H54 (cell line): ENCODE results near the gene DNPH1.
A peak's percentile ranks its signal among the peaks of the same experiment; 100 is the strongest.

Experiments
- DNase-seq: peaks from one replicate; pipeline ENCODE4 v3.0.0; 2011; ENCODE audit warnings: low spot score, mixed read lengths; ENCODE audit not compliant: insufficient read length
- FAIRE-seq: peaks from 3 replicates; lab custom pipeline; 2011; peaks lifted over from hg19 to GRCh38; lab: Jason Lieb, UNC
- POLR2A ChIP-seq: IDR thresholded peaks from 2 replicates; pipeline ENCODE4 v1.6.1; 2011; ENCODE audit warnings: low read depth, mild to moderate bottlenecking, low read length

DNPH1 gene

DNA sequence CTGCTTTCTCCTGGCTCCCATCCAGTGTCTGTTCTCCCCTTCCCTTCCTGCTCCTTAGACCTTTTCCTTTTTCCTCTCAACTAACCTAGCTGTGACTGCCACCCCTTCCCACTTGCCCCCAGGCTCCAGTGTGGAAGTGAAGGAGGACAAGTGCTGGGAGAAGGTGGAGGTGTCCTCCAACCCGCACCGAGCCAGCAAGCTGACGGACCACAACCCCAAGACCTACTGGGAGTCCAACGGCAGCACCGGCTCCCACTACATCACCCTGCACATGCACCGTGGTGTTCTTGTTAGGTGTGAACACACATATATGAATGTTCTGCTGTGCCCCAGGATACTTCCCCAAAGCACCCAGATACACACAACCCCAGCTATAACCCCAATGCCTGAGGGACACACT lies 28.7 kb downstream of the DNPH1 start:
- no peak for TF ChIP-seq POLR2A
- FAIRE-seq, result no peak
- no peak for DNase-seq

DNA sequence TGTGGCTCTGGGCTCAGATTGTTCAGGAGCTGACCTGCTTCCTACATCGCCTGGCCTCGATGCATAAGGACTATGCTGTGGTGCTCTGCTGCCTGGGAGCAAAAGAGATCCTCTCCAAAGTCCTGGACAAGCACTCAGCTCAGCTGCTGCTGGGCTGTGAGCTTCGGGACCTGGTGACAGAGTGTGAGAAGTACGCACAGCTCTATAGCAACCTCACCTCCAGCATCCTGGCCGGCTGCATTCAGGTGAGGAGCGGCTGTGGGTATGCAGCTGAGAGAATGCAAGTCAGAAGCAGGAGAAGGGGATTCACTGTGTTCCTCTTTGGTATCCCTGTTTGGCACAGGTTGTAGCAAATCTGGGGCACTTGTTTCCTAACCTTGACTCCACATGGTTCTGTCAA lies 29.4 kb downstream of the DNPH1 start:
- no peak for FAIRE-seq
- no peak for TF ChIP-seq POLR2A
- no peak for DNase-seq

DNA sequence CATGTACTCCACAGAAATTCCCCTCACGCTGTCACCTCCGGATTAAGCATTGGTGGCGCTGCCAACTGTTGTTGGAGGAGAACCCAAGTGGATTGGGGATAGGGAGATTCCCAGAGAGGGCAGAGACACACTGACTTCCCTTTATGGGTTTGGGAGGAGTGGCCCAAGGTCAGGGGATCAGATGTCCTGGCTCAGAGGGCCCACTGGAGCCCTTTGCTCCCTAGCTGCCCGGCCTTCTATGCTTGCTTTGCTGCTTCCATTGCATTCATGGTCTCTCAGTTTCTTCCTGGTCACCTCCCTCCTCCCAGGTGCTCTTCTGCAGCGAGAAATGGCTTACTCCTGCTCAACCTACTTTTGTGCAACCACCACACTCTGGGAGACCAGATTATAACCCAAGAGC lies 32.9 kb downstream of the DNPH1 start:
- no peak for FAIRE-seq
- TF ChIP-seq POLR2A, result no peak
- DNase-seq, result no peak

DNA sequence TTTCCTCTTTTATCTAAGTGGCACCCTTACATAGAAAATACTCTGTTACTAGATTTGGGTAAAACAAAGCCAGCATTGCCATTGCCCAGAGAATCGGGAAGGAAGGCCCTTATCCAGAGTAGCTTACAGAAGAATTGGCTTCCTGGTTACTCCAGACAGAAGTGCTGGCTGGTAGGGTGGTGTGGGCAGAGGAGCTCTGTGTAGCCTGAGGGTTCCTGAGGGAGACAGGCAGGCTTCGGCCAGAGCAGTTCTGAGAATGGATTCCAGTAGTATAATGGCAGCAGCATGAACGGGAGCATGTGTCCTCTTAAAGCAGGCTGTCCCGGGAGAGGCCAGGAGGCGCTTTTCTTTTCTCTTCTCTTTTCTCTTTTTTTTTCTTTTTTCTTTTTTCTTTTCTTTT lies 35.4 kb downstream of the DNPH1 start:
- FAIRE-seq, result no peak

DNA sequence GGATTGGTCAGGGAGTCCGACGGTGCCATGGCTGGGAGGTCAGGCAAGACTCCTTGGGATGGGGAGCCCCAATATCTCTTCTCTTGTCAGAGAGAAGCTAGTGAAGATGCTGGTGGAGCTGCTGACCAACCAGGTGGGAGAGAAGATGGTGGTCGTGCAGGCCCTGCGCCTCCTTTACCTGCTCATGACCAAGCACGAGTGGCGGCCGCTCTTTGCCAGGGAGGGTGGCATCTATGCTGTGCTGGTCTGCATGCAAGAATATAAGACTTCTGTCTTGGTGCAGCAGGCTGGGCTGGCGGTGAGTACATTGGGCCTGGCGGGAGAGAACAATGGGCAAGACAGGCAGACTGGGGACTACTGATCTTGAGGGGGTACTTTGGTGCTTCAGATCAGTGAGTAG lies 36.4 kb downstream of the DNPH1 start:
- DNase-seq, result no peak
- TF ChIP-seq POLR2A, result no peak
- FAIRE-seq, result no peak

More for the DNA sequence above, 35.4 kb downstream of the DNPH1 start:
- no peak for TF ChIP-seq POLR2A
- no peak for DNase-seq

DNA sequence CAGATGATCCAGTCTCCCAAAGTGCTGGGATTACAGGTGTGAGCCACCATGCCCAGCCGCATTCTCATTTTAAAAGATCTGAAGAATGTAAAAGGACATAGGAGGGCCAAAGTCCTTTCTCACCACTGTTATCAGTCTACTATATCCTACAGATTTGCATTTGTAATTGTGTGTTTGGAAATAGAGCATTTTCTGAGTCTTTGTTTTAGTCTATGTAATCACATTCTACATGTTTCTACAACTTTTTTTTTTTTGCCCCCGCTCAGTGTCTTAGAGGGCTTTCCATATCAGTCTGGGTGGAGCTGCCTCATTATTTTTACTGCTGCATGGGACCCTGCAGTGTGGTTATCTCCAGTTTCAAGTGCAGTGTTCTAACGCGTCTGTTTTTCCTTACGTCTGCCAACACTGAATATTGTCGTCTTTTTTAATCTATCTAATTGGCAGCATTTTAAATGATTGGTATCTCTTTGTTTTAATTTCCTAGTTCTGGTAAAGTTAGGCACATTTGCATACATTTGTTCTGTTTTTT lies 39.4 kb downstream of the DNPH1 start:
- FAIRE-seq, result no peak
- no peak for DNase-seq
- TF ChIP-seq POLR2A, result no peak

DNA sequence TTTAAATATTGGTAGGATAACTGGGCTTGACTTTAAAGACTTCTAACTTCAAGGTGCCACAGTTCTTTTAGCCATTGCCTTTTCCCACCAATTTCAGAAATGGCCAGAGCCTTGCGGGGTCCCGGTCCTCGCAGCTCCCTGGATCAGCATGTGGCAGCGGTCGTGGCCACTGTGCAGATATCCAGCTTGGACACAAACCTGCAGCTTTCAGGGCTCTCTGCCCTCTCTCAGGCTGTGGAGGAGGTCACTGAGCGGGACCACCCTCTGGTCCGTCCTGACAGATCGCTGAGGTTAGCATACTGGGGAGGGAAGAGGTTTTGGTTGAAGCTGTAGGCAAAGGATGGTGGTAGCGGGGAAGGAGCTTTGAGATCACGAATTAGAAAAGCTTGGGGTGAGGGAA lies 40.9 kb downstream of the DNPH1 start:
- no peak for FAIRE-seq

DNA sequence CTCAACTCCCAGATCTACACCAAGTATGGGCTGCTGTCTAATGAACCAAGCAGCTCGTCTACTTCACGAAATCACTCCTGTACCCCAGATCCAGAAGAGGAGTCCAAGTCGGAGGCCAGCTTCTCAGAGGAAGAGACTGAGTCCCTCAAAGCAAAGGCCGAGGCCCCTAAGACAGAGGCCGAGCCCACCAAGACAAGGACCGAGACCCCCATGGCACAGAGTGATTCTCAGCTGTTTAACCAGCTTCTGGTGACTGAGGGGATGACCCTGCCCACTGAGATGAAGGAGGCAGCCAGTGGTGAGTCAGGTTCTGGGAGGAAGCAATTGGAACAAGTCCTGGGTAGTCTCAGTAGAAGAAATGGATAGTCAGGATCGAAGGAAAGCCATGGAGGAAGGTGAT lies 41.5 kb downstream of the DNPH1 start:
- FAIRE-seq (no peak), DNase-seq (no peak)
- no peak for TF ChIP-seq POLR2A

More for the DNA sequence above, 40.9 kb downstream of the DNPH1 start:
- TF ChIP-seq POLR2A, result no peak
- DNase-seq, result no peak

DNA sequence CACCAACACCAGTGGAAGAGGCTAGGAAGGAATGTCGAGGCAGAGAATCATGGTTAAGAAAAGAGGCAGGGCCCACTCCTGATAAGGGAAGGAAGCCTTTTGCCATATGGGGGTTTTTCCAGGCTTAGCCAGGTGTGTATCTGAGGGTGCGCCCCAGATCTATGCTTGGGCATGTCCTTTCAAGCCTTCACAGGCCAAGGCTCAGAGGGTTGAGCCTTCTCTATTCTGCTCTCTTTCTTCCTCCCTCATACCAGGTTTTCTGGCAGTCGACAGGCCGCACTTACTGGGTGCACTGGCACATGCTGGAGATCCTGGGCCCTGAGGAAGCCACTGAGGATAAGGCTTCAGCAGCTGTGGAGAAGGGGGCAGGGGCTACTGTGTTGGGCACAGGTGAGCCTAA lies 42.6 kb downstream of the DNPH1 start:
- DNase-seq, result no peak
- FAIRE-seq, result no peak
- TF ChIP-seq POLR2A, result no peak

DNA sequence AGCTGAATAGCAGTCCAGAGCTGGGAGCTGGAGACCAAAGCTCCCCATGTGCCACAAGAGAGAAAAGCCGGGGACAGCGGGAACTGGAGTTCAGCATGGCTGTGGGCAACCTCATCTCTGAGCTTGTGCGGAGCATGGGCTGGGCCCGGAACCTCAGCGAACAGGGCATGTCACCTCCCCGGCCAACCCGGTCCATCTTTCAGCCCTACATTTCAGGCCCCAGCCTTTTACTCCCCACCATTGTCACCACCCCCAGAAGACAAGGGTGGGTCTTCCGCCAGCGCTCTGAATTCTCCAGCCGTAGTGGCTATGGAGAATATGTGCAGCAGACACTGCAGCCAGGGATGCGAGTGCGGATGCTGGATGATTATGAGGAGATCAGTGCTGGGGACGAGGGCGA lies 43.3 kb downstream of the DNPH1 start:
- no peak for TF ChIP-seq POLR2A
- DNase-seq (no peak), FAIRE-seq (no peak)

DNA sequence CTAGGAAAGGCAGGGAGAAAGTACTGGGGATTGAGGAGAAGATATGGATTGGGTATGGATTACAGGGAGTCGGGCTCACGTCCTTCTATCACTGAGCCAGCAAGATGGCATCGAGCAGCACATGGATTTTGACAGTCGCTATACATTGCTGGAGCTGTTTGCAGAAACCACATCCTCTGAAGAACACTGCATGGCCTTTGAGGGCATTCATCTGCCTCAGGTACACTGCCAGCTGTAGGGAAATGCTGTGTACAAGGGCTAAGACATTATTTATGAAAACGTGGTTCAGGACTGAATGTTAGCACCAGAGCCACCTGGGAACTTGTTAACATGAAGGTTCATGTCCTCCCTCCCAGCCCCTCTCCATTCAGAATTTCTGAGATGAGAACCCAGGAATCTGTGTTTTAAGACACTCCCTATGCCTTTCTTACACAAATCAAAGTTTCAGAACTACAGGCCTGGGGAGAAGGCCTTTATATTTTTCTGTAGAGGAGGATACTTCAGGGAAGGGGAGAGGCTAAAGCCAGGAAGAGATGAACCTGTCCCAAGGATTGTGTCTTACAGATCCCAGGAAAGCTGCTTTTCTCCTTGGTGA lies 43.8 kb downstream of the DNPH1 start:
- DNase-seq (no peak), FAIRE-seq (no peak)
- no peak for TF ChIP-seq POLR2A

DNA sequence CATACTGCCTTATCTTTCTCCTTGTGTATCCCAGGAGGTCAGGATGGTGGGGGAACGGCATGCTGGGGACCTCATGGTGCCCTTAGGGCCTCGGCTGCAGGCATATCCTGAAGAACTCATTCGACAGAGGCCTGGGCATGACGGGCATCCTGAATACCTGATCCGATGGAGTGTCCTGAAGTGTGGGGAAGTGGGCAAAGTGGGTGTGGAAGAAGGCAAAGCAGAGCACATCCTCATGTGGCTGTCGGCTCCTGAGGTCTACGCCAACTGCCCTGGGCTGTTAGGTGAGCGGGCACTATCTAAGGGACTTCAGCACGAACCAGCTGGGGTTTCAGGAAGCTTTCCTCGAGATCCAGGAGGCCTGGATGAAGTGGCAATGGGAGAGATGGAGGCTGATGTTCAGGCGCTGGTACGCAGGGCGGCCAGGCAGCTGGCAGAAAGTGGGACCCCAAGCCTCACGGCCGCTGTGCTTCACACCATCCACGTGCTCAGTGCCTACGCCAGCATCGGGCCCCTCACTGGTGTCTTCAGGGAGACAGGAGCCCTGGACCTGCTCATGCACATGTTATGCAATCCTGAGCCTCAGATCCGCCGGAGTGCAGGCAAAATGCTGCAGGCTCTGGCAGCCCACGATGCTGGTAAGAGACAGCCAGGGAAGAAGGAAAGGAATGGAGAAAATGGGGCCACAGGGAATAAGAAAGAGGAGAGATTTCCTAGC lies 44.9 kb downstream of the DNPH1 start:
- no peak for TF ChIP-seq POLR2A
- FAIRE-seq, result no peak

DNA sequence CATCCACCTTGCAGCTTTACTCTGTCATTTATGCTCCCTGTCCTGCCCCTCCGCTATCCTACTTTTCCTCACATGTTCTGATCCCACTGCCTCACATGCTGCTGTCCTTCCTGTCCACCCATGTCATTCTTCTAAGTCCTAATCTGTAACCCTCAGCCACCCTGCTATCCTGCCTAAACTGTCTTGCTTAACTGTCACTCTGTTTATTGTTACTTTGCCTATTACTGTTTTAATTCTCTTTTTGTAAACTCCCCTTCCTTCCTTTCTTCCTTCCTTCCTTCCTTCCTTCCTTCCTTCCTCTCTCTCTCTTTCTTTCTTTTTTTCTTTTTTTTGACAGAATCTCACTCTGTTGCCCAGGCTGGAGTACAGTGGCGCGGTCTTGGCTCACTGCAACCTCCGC lies 45.8 kb downstream of the DNPH1 start:
- no peak for DNase-seq
- no peak for TF ChIP-seq POLR2A
- no peak for FAIRE-seq

More for the DNA sequence above, 44.9 kb downstream of the DNPH1 start:
- no peak for DNase-seq

DNA sequence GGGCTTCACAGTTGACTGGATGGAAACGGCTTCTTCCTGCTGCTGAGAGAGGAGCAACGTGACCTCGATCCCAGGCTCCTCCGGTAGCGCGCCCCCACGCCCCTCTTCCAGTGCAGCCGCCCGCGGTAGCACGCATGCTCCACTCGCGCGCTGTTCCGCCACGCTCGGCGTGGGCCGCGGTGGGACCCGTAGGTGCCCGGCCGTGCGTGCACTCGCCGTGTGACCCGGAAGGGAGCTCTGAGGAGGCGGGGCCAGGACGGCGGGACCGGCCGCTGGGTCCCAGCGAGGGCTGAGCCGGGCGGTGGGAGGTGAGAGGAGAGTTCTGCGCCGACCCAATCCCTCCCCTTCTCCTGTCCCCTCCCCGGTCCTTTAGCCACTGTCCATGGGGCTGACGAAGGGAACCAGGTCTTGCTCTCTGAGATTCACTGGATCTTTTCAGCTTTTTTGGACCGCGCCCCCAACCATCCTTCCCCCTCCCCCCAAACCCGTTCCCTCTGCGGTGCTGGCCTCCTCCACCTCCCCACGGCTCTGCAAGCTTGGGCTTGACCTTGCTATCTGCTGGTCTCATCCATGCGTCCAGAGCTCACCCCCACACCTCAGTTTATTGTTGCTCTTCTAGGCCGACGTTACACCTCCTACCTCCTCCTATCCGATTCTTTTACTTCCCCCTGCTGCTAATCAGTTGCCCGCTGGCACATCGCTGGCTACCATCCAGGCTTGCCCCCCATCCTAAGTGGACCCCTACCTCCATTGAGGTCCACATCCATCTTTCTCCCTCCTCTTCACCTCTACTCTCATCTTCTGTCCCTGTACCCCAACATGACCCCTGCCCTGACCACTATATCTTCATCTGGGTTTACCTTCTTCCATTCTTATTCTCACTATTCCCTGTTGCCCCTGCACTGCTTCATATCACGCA lies 47.1 kb downstream of the DNPH1 start, which contains the start of gene CUL9:
Gene CUL9 (plus strand): TSS at position 255 of the 919 bp plus-strand sequence. CDS start 2,115 bp downstream, outside the sequence.
- FAIRE-seq (no peak), DNase-seq (peak; percentile 82)
- peak; percentile 54 for TF ChIP-seq POLR2A

DNA sequence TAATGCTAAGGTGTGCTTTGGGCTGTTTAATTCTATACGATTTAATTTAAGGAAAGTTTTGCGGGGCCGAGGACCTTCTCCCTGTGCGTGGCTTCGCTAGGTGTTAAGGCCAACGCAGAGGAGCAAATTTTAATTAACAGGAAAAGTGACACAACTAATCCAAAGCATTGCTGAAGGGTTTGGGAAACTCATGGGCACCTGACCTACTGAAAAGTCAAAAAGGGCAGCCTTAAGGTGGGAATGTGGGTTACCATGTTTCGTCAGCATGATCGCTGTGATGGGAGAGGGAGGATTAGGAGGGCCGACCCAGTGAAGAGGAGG lies 47.7 kb downstream of the DNPH1 start:
- TF ChIP-seq POLR2A, result no peak
- DNase-seq (no peak), FAIRE-seq (no peak)
